ENCODE data around the gene C4orf50. TPM values are rescaled to one million over a fixed set of nuclear protein-coding genes. Genes with fewer than 3 reads are reported as not detected.

C4orf50 gene
- total RNA-seq, 1 donor from 2014 or later: 0.05 TPM

DNA sequence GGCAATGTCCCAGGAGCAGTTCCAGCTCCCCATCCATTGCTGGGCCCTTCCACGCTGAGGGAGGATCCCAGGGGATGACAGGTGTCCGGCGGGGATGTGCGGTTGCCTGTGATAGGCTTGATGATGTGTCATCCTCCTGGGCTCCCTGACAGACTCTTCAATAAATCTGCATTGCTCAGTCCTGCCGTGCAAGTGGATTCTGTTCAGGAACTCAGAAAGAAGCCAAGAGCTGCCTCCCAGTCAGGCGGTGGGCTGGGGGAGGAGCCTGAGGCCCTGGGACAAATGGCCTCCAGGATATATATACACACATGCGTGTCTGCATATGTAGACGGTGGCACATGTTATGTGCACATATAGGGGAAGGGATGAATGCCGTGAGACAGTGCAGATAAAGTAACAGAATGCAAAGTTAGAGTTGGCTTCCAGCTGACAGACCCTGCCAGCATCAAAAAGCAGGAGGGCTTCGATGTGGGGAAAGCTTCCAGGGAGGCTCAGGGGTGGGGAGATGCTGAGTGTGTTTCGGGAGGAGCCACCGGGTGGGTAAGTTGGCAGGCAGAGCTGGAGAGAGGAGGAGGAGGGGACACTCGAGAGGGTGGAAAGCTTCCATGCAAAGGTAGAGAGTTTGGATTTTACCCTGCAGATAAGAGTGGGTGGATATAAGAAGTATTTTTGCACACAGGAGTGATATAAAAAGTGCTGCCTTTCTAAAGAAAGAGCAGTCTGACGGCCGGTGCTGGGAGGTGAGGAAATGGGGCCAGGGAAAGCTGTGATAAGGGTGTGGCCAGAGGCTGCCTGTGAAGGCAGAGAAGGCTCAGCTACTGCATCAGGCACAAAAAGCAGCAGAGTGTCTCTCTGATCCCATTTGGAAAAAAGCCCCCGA, 96.9 kb downstream of the C4orf50 start:
- DNase-seq (ENCODE audit: low spot score): no peak

DNA sequence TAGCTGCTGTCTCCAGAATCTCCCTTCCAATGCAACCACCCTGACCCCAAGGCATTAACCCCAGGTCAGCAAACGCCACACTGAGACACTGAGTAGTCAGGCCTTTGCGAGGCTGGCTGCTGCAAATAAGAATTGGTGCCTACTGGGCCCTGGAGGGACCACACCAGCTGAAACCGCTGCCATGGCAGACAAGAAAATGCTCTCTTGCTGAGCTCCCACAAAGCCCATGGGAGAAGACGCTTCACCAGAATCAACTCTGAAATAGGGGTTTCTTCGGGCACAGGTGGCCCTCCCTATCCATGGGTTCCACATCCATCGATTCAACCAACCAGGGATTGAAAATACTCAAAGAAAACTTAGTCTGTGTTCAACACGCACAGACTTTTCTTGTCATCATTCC, 98.7 kb downstream of the C4orf50 start:
- no peak for DNase-seq (ENCODE audit: low spot score)

DNA sequence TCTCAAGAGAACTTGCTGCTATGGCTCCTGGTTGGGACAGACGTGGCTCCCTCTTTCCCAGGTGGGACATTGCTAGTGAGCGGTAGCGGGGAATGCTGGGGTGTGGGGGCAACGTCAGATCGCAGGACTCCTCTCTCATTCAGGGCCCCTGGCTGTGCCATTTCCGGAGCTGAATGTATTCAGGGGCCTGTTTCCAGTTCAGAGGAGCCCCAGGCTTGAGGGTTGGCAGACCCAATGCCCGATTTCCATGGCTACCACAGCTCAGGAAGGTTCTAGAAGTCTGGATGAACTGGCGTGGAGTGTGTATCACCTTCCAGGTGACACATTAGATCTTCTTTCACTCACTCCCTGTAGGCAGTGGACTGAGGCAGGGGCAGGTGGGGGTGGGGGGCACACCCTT, 99.2 kb downstream of the C4orf50 start:
- DNase-seq (ENCODE audit: low spot score): no peak

DNA sequence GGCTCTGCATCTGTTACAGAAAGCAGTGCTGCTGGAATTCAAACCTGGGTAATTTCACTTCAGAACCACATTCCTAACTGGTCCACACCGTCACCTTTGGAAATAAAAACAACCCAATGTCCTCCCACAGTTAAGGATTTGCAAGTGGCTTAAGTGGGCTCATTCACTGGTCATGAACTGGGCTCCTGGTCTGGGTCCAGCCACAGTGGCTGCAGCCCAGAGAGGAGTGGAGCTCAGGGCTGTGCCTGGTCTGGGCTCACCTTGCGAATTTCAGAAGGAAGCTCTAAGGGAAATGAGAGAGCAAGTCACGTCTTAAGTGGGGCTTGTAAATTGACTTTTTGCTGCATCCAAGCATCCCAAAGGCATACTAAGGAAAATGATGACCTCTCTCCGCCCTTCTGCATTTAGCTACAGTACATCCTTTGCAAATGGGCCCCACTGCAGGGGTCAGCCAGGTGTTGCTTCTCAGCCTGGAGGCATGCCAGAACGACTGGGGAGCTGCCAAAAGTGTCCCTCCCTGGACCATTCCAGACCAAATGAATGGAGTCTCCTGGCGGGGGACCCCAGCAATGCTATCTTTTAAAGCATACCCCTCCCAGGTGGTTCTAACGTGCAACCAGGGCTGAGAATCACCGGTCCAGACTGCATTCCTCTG, 99.8 kb downstream of the C4orf50 start:
- DNase-seq (ENCODE audit: low spot score): no peak

DNA sequence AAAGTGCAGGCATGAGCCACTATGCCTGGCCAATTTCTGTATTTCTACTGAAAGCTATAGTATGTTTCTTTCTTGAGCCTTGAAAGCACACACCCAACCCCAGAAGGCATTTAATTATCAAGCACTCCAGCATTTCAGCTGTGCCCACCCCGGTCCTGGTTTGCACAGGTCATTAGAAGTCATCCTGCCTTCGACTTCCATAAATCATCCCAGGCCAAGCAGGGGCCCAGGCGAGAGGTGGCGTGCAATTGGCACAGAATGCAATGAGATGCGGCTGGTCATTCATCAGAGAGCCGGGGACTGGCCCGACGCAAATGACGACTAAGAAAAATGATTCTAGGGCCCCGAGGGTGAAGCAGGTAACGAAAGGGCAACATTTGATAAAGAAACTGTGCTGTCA, 100.6 kb downstream of the C4orf50 start:
- DNase-seq (ENCODE audit: low spot score): no peak

DNA sequence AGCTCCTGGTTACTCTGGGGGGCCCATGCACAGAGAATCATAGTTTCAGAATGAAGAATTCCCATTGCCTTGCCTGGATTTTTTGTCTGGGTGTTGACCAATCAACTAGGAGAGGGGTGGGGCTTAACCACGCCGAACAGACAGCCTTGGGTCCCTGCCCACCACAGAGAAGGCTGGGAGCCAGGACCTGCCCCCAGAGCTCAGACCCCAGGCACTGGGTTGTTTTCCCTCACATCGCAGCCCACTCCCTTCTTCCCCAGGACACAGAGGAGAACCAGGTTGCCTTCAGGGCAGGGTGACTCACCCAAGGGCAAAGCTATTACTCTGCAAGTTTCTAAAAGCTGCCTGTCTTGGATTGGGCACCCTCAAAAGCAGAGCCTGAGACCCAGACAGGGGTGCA, 102.0 kb downstream of the C4orf50 start:
- no peak for DNase-seq (ENCODE audit: low spot score)

DNA sequence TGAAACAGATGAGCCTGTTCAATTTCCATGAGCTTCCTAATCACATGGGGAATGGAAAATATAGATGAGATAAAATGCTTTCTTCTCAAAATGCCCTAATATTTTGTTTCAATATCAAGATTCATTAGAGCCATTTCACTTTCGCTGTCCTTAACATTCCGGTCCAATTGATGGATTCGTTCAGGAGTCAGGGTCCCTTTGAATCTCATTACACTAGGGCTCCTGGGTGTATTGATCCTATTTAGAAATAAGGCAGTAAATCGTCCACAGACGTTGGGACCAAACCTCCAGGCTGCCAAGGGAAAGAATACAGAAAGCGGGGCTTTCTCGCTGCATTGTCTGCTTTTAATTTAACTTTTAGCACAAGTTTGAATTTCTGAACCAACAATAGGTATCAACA, 104.8 kb downstream of the C4orf50 start:
- no peak for DNase-seq (ENCODE audit: low spot score)

DNA sequence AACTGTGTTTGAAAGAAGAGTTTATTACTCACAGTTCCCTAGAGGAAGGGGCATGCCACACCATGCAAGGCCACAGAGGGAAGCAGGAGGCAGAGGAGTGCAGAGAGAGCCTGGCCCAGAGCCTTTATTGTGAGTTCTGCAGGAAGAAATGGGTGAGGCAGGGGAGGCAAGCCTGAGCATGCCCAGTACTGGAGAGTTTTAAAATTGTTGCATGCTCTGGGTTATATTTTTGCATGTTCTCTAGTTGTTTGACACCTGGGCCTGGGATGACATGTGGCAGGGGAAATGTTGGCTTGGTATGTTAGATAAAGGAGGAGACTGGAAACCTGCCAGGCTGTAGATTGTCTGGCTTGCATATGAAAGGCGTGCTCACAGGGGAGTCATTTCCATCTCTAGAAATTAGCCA, 105.6 kb downstream of the C4orf50 start:
- DNase-seq (ENCODE audit: low spot score): no peak

DNA sequence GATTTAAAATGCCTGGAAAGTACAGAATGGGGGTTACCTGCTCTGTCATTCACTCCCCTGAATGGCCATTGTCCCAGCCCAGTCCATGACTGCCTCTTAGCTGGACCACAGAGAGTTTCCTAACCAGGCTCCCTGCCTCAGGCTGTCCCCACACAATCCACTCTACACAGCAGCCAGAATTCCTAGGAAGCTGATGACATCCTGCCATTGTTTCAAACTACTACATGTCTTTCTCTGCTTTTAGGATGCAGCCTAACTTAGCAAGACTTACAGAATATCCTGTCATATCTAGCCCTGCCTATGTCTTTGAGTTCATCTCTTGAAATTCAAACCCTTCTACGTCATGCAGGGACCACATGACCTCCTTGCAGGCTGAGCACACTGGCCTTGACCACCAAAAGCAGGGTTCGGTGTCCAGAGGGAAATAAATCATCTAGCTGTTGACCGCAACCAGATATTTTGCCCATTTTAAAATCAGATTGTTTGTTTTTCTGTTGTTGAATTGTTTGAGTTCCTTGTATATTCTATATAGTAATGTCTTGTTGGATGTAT, 109.3 kb downstream of the C4orf50 start:
- no peak for DNase-seq (ENCODE audit: low spot score)

DNA sequence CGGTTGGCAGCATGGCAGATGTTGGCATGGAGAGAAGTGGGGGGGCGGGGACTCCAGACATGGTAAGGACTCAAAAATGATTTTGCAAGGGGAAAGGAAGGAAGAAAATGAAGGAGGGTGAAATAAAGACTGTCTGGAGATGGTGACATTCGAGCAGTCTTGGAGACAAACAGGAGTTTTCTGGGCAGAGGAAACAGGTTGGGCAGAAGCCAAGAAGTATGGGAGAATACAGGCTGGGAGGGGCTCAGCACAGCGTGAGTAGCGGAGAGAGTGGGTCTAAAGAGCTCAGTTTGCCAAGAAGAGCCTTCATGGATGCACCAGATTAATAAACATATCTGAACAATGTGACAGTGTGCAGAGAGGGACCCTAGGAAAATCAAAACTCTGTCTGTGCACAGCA, 112.0 kb downstream of the C4orf50 start:
- DNase-seq (ENCODE audit: low spot score): no peak

DNA sequence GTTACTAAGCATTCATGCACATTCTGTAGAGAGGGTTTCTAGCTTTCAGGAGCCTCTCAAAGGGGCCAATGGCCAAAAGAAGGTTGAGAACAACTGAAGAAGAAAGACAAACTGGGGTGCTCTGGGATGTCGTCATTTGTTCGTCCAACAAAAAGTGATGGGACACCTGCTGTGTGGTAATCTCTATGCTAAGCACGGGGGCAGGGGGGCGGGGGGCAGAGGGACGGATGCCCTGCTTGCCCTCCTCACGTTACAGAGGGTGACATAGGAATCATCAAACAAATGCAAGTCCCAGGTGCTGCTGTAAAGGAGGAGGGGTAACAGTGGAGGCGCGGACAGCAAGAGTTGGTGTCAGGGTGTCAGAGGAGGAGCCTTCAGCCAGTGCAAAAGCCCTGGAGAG, 112.5 kb downstream of the C4orf50 start:
- DNase-seq (ENCODE audit: low spot score): no peak

DNA sequence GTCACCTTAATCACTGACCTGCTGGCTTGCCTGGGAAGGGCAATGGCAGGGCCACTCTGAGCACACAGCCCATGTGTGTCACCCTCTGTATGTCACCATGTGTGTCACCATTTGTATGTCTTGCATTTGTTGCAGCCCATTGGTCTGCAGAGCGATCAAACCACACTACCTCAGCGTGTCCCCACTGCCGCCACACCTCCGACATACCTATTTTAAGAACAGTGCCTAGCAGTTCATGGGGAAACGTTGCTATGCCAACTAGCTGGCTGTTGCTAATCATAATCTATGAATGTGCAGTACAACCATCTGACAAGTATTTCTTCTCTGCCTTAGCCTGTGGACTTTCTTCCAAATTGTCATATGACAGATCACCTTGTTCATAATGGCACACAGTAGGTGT, 117.4 kb downstream of the C4orf50 start:
- no peak for DNase-seq (ENCODE audit: low spot score)

DNA sequence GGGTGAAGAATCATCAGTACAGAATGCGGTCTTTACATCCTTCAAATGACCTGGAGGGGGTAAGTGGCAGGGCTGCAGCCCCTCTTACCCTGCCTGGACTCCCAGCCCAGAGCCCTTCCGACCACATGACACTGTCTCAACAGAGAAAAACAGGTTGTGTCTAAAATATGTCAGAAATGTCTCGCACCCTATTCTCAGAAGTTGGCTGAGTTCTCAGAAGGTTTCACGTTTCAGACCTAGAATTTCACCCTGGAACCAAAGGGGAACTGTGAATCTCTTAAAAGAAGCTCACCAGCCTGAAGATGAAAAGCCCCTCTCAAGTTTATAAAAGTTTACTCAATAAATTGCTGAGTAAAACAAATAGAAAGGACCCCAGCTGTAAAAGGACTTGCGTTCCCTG, 118.3 kb downstream of the C4orf50 start:
- DNase-seq (ENCODE audit: low spot score): no peak

DNA sequence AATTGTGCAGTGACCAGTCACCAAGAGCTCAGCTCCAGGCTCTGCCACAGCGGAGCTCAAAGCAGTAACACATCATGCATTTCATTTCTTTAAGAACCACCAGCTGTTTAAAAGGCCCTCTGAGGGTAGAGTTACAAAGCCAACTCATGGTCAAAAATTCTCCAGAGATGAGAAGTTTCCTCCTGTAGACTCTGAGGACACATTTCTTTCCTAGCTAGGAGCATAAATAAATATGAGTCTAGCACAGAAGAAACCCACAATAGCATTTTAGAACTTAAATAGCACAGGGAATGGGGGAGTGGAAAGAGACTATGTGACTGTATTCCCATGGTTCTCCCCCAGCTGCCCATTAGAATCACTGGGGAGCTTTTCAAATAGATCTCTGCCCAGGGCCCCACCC, 118.8 kb downstream of the C4orf50 start:
- no peak for DNase-seq (ENCODE audit: low spot score)

DNA sequence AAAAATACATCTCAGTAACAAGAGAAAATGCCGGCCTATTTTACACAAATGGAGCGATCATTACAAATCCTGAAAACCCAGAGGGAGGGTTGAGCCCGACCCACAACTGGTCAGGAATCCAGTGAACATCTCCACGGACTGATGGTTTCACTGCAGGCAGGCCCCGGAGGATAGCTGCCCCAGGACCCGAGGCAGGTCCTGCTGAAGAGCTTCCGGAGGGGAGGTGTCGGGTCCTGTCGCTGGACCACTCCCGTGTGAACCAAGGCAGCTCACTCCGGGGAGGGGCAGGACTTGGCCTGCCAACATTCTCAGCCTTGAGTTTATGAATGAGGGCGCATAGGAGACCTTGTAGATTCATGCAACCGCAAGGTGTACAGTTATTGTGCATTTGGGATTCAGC, 120.6 kb downstream of the C4orf50 start:
- no peak for DNase-seq (ENCODE audit: low spot score)

DNA sequence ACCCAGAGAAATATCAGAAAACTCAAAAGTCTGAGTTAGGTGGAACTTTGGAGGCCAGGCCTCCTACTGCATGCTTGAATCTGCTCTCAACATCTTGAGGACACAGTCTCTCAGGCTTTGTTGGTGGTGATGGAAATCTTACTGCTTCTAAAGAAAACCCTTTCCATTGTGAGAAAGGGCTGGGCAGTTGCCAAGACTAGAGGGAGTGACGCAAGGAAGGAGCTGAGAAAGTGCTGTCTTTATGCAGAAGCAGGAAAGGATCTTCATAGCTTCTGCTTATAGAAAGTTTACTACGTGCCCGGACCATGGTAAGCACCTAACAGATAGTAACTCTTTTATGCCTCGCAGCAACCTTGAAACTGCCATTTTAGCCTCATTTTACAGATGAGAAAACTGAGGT, 122.9 kb downstream of the C4orf50 start:
- DNase-seq (ENCODE audit: low spot score): no peak

DNA sequence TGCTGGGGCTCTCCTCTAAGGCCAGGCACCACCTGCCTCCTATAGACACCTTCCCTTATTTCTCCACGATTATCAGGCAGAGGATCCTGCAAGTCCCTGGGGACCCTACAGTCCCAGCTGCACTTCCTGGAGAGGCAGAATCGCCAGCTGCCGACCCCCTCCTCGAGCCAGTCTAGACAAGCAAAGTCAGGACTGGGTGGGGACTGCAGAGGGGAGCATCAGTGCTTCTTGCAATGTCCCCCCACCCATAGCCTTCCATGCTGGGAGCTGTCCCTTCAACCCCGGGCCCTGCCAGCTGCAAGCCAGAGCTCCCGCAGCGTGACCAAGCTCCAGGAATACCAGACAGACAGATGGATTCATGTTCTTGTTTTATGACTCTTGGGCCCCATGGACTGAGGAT, 124.0 kb downstream of the C4orf50 start:
- no peak for DNase-seq (ENCODE audit: low spot score)

DNA sequence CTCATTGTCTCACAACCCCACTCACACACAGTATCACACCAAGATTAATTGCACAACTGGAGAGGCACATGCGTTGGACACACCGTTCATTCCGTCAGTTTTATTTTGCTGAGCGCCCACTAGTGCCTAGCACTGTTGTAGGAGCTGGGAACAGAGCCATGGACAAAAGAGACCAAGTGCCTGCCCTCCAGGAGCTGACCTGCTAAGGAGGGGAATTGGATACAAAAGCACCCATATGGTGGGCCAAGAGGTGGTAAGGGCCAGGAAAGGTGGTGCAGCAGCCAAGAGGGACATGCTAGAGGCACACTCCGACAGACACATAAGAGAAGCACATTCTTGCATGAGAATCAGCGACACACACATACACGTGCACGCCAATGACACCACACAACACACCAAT, 124.6 kb downstream of the C4orf50 start:
- DNase-seq (ENCODE audit: low spot score): no peak

DNA sequence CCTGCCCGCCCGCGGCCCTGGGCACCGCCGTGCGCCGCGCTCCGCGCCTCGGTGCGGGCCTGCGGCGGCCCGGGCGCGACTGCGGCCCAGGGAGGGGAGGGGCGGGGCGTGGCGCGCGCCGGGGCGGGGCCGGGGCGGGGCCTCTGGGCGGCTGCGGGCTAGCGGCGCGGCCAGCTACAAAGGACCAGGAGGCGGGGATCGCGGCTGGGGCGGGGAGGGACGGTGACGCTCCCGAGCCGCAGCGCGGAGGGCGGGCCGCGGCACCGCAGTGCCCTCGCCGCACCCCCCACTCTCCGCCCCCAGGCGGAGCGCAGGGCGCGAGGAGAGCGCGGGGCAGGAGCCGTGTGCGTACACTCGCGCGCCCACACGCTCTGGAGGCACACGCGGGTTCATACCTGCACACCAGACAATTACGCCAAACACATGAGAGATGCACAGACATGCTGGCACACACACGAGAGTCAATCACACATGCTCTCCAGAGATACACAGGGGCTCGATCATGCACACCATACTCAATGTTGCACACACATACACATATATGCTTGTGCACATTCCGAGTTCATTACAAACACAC, 125.1 kb downstream of the C4orf50 start, which contains the start of gene CRMP1:
Gene CRMP1 (minus strand): TSS at position 83 of the 577 bp plus-strand sequence. CDS start 117 bp downstream, outside the sequence.
- DNase-seq (ENCODE audit: low spot score): no peak

DNA sequence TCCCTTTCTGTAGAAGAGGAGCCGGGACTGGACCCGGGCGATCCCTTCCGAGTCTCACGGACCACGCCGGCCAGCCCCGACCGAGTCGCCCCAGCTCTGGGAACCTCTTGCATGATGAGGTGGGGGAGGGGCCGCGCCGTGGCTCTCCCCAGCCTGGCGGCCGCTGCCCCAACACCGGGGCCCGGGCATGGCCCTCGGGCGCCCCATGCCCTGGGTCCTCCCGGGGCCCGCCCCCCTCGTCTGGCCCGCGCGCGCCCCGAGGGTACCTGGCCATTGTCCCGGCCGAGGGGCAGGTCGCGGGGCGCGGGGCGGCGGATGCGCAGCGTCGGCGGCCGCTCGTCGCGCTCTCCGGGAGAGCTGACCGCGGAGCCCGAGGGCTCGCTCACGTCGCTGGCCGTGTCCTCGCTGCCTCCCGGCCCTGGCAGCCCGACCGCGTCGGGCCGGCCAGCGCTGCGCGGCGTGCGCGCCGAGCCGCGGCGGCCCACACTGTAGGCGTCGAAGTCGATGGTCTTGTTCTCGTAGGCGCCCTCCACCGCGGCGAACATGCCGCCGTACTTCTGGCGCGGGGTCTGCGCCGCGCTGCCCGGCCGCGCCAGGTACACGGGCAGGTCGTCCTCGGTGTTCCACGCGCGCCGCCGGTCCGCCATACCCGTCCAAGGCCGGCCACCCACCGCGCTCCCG, 125.8 kb downstream of the C4orf50 start:
- no peak for DNase-seq (ENCODE audit: low spot score)

DNA sequence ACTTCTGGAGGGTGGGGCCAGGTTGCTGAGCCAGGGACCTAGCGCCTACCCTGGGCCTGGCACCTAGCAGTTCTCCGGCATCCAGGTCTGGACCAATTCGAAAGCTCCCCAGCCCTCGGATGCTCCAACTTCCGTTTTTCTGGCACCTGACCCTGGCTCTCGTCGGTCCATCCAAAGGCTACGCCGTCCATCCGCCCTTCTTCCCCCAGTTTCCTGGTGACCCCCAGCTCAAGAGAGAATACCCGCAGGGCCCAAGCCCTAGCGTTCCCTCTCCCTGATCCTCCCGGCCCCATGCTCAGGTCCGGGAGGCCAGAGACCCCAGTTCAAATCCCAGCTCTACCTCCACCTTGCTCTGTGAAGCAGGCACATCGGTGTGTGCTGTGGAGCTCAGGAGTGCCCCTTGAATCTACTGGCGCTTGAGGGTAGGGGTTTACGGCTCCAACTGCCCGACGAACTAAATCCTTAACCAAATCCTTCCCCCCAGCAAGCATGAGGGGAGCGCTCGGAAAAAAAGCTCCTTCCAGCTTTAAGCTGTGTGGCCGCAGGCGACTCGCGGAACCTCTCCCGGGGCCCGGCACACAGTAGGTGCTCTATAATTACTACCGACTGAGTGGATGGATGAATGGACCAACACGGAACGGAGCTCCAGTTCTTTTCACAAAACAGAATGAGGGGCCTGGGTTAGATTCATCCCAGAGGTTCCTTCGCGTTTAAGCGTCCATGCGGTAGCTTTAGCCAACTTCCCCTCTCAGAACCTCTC, 126.5 kb downstream of the C4orf50 start:
- DNase-seq (ENCODE audit: low spot score): no peak
